Stimulated activated CD8-positive, alpha-beta memory T cell treated with anti-CD3 and anti-CD28 coated beads, Interleukin-12 subunit alpha, Interleukin-12 subunit beta, amount 100 ng/mL, for 24 hours (primary cell): ENCODE results near the gene TOB2.
A peak's percentile ranks its signal among the peaks of the same experiment; 100 is the strongest.
"Not testable (repeated sequence)": the region's sequence is repeated elsewhere in the genome, so short reads cannot be mapped to it uniquely, and the experiment has no call there.

ENCODE experiments used
- DNase-seq: peaks from one replicate; pipeline ENCODE4 v3.0.0-alpha.2; 2020; ENCODE audit errors: extremely low read depth

TOB2 gene

DNA sequence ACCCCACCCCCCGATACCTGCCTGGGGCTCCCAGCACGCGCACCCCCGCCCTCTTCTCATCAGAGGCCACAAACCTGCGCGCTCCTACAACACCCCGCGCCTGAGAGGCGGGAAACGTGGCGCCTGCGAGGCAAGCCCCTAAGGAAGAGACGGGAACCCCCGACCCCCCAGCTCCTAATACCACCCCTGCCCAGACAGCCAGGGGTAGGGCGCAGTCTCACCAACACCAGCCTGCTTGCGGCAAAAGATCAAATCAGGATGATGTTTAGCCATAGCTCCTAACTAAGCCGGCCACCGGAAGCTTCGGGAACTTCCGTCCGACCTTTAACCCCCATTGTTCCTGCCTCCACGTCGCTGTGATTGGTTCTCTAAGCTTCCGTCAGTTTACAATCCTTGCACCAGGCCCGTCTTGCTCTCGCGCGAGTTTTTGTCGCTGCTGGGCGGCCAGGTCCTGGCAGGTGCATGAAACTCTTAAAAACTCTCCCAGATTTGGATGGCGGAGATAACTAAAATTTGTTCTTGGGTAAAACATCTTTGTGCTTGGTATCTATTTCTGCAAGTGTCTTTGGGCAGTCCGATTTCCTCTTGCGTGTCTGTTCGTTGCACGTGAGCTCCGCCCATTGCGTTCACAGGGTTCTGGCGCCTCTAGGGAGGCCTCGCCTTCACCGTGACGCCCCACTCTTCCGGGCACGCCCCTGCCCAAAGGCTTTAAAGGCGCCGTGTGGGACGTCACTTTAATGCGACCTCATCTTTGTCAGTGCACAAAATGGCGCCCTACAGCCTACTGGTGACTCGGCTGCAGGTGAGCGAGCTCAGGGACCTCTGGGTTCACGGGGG, 22.0 kb upstream of the TOB2 start, which contains the start of the genes ACO2 and PHF5A:
Gene ACO2 (plus strand): TSS at position 737 of the 837 bp plus-strand sequence. CDS start 30 bp downstream, at position 767.
Gene PHF5A (minus strand): TSS at position 312 of the 837 bp plus-strand sequence. CDS start 39 bp downstream, at position 273.
- peak; percentile 91 for DNase-seq

GRCh38 chr22:41461901-41462300, 15.3 kb upstream of the TOB2 start:
- DNase-seq, result no peak

- DNase-seq, result not testable (repeated sequence)
These were observed 13.5 kb upstream of the TOB2 start for GRCh38 chr22:41460071-41460470.

GRCh38 chr22:41459431-41459830, 12.8 kb upstream of the TOB2 start:
- DNase-seq, result no peak

GRCh38 chr22:41458161-41458728, 11.6 kb upstream of the TOB2 start:
- no peak for DNase-seq

DNA sequence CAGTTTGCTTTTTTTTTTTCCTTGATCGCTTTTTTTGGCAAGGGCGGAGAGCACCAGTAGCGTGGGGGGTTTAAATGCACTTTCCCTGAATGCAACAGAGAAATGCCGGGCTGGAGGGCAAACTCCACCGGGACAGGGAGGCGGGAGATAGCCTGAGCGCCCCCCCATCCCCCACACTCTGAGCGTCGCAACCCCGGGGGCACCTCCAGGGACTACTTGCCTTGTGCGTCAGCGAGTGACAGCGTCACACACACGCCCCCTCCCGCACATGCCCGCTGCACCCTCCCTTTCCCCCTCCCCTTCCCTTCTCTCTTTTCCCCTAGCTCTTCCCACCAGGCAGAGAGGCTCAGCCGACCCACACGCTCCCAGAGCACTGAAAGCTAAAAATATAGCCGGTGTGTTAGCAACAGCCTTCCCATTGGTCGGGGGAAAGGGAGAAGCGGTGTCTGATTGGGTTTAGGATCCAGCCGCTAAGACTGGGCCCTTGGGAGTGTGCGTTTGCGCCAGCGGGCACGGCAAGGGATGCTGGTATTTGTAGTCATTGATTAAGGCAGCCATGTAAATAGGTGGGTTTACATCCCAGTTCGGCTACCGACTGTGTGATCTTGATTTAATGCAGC, 1.7 kb upstream of the TOB2 start:
- peak; percentile 77 for DNase-seq

DNA sequence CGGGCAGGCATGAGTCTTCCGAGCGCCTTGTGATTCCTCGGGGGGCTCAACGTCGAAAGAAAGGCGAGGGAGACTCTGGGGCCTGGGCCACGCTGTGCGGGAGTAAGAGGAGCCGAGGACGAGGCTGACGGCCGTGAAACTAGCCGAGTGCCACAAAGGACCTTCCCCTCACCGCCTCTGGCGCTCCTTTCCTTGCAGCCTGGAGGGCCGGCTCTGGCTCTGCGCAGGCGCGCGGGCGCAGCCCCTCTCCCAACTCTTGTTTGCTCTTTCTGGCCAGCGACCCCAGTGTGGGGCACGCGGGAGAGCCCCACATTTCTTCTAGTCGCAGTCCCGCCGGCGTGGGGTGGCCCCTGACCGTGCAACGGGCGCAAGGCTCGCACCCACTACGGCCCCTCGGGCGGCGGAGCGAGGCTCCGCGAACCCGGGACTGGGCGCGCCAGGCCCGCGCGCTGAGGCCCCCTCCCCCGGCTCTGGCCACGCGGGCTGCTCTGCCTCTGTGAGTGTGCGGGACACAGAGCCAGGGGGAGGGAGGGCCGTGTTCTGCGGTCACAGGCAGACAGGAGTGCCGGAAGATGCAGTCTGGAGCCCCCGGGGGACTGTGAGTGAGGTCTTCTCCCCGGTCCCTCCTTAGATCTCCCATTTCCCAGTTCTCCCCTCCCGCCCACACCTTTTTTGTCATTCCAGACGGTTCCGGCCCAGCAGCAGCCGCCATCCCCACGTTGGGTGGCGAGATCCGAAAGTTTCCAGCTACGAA, 1.0 kb upstream of the TOB2 start:
- peak; percentile 27 for DNase-seq

- no peak for DNase-seq
These were observed 522 bp downstream of the TOB2 start for GRCh38 chr22:41446057-41446501.

DNA sequence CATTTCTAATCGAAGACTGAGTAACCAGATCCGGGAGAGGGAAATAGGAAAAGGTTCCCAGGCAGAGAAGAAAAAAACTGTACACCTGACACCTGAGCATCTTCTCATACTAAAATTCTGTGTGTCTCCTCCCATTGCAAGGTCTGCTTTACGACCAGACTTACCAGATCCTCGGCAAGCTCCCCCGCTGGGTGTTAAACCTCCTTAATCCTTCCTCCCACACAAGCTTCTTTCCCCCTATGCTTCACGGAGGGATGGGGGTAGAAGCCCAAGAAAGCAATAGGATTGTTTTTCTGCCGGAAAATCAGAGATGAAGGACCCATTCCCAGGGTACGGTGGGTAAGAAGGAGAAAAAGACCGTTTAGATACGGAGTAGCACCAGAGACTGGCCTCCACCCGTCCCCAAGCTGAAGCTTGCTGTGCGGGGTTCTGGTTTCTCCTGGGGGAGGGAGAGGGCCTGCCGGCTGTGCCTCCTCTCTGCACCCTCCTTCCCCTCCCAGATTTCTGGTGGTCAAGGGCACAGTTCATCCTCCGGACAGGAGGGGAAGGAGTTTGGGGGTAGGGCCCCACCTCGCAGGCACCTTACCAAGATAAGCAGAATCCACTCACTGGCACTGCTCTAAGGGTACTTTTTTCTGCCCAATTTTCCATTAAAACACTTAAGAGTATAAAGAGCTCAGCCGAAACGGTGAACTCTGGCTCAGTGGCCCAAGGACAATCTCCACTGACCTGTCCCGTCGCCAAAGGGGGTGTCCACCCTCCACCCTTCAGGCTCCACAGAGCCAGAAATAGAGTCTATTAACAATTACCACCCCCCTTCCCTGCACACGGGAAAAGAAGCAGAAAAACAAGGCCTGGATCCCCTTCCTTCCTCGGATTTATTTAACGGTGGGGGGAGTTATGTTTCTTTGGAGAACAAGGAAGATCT, 1.2 kb downstream of the TOB2 start:
- no peak for DNase-seq

- DNase-seq, result peak; percentile 72
These were observed 2.1 kb downstream of the TOB2 start for GRCh38 chr22:41444360-41445128.

GRCh38 chr22:41442240-41442792, 4.3 kb downstream of the TOB2 start:
- no peak for DNase-seq

DNA sequence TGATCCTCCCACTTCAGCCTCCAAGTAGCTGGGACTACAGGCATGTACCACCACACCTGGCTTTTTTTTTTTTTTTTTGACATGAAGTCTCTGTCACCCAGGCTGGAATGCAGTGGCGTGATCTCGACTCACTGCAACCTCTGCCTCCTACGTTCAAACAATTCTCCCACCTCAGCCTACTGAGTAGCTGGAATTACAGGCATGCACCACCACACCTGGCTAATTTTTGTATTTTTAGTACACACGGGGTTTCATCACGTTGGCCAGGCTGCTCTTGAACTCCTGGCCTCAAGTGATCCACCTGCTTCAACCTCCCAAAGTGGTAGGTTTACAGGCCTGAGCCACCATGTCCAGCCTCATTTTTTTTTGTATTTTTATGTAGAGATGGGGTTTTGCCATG, 6.1 kb downstream of the TOB2 start:
- DNase-seq, result not testable (repeated sequence)

DNA sequence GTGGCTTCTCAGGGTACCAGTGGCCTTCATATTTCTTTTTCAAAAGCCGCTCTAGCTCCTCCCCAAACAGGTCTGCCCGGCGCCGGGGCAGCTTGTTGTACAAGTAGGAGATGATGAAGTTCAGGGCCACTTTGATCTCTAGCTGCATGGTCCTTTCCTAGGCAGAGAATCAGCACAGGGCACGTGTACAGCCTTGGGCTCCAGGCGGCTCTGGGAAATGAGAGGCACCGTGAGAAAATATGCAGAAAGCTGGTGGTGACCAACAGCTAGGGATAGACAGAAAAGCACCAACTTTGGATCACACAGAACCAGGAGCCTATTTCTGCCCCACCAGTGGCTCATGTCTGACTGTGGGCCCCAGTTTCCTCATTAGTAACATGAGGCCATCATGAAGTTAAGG, 9.4 kb downstream of the TOB2 start:
- DNase-seq, result no peak

DNA sequence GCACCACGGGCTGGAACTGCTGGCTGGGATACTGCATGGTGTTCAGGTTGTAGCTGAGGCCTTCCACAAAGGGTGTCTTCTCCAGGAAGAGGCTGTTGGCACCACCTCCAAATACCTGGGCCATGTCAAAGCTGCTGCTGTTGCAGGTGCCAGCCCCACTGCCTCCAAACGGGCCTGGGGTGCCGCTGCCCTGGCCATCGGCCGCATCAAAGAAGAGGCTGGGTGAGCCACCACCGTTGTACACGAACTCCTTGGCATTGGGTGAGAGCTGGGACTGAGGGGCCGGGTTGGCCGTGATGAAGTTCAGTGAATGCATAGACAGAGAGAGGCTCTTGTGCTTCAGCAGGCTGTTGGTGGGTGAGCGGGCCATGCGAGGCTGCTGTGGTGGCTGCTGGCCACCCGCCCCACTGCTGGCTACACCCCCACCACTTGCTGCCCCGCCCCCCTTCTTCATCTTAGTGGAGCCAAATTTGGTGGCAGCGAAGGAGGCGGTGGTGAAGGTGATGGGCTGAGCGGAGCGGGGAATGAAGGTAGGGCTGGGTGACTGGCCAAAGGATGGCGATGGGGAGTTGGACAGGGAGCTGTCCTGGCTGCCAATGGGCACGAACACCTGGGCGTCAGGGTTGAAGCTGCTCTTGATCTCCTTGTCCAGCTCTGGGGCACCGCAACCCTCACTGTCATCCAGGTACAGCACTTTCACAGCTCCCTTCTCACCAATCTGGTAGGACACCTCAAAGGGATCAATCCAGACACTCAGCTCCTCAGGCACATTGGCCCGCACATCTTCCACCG, 10.1 kb downstream of the TOB2 start:
- no peak for DNase-seq

- no peak for DNase-seq
These were observed 11.0 kb downstream of the TOB2 start for GRCh38 chr22:41435560-41435959.

DNA sequence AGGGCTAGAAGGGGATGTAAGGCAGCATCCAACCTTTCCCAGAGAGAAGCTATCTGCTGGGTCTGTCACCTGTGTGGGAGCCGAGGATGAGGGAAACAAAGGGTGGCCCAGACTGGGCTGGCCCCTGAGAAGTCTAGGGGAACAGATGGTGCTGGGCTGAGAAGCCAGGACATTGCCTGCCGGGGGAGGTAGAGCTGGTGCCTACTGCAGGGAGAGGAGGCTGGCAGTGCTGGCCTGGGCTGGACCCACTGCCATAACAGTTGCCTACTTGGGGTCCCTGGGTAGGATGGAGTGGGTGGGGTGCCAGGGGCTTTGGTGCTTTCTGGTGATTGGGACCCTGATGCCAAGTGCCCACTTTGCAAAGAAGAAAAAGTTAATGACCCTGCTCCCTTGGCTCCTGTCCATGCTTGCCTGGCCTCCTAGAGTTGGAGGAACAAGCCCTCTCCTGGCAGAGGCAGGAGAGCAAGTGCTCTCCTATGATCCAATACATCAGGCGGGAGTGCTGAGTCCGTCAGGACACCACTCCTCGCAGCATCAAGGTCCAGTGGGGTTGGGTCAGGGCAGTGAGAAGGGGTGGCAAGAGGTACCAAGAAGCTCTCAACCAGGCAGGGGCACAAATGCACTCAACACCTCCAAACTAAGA, 12.1 kb downstream of the TOB2 start:
- DNase-seq, result not testable (repeated sequence)

DNA sequence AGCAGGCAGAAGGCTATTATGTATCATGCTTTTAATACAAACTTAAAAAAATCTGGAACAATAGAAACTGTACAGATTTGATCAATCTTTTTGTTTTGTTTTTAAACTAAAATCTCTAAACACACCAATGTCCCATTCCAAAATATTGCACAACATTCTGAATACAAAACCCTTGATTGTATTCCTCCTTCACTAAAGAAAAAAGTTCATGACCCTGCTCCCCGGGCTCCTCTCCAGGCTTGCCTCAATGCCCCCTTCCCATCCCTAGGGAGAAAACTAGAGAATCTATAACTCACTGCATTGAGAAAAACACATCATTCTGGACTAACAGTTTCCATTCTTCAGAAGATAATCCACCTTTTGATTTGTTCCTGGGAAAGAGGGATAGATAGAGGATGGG, 13.1 kb downstream of the TOB2 start:
- not testable (repeated sequence) for DNase-seq

DNA sequence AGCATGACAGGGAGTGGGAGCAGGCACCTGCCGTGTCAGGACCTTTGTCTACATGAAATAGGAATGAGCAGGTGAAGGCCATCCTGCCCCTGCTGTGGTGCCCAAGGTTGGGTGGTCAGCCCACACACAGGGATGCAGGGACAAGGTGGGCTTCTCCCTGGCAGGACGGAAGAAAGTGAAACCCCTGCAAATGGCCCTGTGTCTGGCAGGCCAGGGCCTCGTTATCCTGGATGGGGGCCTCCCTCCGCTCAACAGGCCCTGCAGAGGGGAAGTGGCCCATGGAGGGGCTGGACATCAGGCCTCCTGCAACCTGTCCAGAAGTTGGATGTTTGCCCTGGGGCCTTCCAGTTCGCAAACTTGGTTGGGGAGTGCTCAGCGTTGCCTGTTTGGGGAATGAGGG, 14.9 kb downstream of the TOB2 start:
- DNase-seq, result no peak
